NCI-H2107 (cell line): ENCODE measurements around the gene NUP43.
"Not testable (repeated sequence)": the region's sequence is repeated elsewhere in the genome, so short reads cannot be mapped to it uniquely, and the experiment has no call there.

Source experiments
- DNase-seq: peaks from one replicate; lab custom pipeline; 2025; lab: John Stamatoyannopoulos, UW

Gene NUP43, protein sequence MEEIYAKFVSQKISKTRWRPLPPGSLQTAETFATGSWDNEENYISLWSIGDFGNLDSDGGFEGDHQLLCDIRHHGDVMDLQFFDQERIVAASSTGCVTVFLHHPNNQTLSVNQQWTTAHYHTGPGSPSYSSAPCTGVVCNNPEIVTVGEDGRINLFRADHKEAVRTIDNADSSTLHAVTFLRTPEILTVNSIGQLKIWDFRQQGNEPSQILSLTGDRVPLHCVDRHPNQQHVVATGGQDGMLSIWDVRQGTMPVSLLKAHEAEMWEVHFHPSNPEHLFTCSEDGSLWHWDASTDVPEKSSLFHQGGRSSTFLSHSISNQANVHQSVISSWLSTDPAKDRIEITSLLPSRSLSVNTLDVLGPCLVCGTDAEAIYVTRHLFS

GRCh38 chr6:149746147-149746946, at the start of gene NUP43:
TSS of gene NUP43 (minus strand) at chr6:149746529. CDS start at chr6:149746495, 34 bp downstream.
- peak; percentile 76 for DNase-seq

DNA sequence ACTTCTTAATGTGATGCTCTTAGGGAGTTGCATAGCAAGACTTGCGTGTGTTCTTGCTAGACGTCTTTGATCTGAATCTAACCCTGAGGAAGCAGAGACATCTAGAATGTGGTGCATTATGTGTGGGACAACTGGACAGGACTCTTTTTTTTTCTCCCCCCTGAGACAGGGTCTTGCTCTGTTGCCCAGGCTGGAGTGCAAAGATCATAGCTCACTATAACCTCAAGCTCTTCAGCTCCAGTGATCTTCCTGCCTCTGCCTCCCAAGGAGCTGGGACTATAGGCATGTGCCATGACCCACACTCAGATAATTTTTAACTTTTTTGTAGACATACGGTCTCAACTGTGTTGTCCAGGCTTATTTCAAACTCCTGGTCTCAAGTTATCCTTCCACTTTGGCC, 37.2 kb upstream of the NUP43 start:
- no peak for DNase-seq

DNA sequence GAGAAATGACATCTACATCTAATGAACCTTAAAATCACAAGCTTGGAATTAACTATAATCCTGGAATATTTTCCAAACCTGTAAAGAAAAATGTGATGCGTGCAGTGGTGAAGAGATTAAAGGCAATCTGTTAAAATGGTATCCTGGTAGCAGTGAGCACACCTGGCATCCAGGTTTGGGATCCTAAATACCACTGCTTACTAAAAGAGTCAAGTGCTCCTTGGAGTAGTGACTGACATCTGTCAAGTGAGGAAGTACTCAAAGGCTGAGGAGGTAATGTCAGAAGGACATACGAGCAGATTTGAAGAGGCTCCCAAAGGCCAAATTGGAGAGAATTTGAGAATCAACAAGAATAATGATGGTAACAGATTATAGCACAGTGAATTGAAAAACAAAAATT, 36.0 kb upstream of the NUP43 start:
- DNase-seq: no peak

GRCh38 chr6:149781715-149782114, 35.4 kb upstream of the NUP43 start:
- DNase-seq: no peak

DNA sequence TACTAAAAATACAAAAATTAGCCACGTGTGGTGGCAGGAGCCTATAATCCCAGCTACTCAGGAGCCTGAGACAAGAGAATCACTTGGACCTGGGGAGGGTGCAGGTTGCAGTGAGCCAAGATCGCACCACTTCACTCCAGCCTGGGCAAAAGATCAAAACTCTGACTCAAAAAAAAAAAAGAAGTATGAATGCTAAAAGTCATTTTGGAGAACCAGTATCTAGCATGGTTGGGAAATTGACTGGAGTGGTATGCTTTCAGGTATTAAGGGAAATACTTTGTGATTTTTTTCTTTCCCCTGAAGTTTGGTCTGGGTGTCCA, 33.3 kb upstream of the NUP43 start:
- DNase-seq: no peak

GRCh38 chr6:149777624-149778023, 31.3 kb upstream of the NUP43 start:
- DNase-seq: no peak

- DNase-seq: no peak
Measured at GRCh38 chr6:149771925-149772324, 25.6 kb upstream of the NUP43 start.

DNA sequence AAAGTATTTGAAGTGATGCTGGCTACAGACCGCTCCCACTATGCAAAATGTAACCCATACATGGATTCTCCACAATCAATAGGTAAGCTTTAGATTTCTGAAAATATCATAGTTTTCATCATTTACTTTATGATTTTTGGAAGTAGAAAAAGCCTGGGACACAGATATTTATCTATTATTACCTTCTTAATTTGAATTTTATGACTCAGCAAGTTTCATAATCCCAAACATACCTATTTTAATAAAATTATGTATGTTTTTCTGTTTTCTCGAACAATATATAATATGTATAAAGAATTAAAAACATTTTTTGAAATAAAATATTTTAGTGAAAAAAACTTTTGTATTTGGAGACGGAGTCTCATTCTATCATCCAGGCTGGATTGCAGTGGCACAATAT, 24.9 kb upstream of the NUP43 start:
- DNase-seq: no peak

GRCh38 chr6:149769676-149770075, 23.3 kb upstream of the NUP43 start:
- no peak for DNase-seq

GRCh38 chr6:149766156-149766769, 19.9 kb upstream of the NUP43 start:
- no peak for DNase-seq

GRCh38 chr6:149763866-149764265, 17.5 kb upstream of the NUP43 start:
- DNase-seq: no peak

DNA sequence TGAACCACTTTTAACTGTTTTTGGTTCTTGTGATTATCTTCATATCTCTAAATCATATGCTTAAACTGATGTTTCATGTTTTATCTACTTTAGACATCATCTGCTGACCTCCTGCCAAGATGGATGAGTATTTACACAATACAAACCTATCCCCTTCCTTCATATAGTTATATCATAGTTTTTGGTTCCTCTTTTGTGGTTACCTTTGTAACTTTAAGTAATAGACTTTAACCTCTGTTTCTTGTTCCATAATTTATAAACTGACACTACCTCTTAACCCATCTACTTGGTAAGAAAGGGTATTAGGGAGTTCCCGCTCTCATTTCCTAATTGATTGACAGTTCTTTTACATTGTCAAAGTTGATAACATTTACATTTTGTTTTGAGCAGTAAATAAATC, 15.1 kb upstream of the NUP43 start:
- DNase-seq: no peak

GRCh38 chr6:149756261-149756636, 9.9 kb upstream of the NUP43 start:
- no peak for DNase-seq

DNA sequence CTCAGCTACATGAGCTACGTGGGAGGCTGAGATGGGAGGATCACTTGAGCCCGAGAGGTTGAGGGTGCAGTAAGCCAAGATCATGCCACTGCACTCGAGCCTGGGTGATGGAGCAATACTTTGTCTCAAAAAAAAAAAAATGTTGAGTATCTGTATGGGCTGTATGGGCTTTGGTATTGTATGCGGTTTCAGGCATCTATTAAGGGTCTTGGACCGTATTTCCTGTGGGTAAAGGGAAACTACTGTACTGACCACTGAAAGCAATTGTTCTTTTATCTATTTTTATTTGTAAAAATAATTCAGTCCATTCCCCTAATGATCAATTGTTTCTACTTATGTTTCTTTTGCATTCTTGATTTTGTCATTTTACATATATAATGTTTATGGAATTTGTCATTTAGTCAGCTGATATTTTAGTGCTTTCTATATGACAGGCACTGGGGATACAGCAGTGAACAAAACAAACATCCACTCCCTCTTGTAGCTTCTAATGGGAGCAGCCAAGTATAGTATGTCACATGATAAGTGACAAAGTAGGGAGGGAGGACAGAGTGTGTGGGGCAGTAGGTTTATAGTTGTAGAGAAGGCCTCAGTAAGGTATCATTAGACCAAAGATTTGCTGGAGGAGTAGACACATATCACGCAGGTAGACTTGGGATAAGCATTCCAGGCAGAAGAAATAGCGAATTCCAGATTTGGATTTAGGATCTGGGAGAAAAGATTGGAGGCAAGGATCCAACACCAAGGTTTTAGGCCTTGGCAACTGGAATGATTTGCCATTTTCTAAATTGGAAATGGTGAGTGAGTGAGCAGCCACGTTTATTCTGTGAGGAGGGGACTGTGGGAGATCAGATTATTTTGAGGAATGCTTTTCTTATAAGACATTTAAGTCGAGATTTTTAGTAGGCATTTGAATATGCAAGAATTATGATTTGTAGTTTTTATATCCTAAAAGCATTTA, 9.3 kb upstream of the NUP43 start:
- no peak for DNase-seq

- no peak for DNase-seq
Measured at GRCh38 chr6:149754548-149754947, 8.2 kb upstream of the NUP43 start.

- not testable (repeated sequence) for DNase-seq
Measured at GRCh38 chr6:149753374-149753637, 7.0 kb upstream of the NUP43 start.

DNA sequence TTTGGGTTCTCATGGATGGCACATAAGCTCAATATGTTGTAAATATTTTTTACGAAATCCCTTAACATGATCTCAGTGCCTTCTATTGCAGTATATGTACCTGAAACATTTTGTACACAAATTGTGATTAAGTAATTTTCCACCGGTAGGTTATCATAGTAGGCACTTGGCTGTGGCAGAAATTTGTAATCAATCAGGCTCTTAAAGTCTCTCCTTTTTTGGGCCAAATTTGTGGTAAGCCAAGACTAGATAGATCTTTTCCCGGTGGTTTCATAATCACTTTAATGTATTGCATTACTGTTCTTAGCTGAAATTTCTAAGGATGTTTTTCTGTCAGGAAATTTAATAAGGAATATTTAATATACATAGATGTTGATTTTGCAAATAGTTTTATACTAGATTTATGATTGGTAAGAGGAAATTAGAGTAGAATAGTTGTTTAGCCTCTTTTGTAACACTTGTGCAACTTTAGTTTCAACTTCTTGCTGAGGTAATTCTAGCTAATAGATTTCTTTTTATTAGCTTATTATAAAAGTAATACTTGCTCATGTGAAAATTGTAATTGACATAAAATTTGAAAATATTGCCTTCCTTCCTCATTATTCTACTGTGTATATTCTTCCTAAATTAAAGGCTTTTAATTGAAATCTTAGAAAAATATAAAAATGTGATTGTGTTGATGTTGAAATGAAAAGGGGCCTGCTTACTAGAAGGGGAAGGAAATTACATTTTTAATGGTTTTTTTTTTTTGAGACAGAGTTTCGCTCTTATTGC, 6.5 kb upstream of the NUP43 start:
- DNase-seq: no peak

- not testable (repeated sequence) for DNase-seq
Measured at GRCh38 chr6:149751920-149752319, 5.6 kb upstream of the NUP43 start.

DNA sequence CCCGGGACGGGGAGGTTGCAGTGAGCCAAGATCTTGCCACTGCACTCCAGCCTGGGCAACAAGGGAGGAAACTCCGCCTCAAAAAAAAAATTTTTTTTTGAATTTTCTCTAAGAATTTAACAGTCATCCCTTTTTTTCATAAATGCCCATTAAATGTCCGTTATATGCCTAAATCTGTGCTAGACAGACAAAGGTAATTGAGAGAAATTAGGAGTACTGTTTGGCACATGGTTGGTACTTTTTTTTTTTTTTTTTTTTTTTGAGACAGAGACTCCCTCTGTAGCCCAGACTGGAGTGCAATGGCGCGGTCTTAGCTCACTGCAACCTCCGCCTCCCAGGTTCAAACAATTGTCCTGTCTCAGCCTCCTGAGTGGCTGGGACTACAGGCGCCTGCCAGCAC, 4.9 kb upstream of the NUP43 start:
- DNase-seq: no peak

DNA sequence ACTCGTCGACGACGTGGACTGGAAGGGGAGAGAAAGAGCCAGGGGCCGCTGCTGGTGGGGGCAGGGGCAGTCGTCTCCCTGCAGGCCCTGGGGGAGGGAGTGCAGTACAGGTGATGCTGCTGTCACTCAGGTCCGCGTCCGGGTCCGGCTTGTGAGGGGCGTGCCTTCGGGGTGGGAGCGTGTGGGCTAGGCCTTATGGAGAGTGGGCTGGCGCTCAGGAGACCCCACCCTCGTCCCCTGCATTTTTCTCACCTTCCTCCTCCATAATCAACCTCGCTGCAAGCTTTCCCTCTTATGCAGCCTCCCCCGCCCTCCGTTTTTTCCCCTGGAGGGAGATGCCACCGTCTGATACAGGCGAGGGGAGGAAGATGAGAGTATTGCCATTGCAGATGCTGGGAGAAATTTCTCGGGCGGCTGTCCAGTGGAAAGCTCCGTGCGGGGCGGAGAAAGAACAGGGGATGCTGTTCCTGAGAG, 3.8 kb upstream of the NUP43 start:
- no peak for DNase-seq

- DNase-seq: peak; percentile 85
Measured at GRCh38 chr6:149749594-149750135, 3.3 kb upstream of the NUP43 start, which contains the start of gene PCMT1. TSS of gene PCMT1 (plus strand) at chr6:149749741. CDS start at chr6:149749902, 161 bp downstream.
